HG02884 (cell line): ENCODE data around the gene TXNRD2.

Source experiments
- ATAC-seq: cut with Tn5 transposase; IDR thresholded peaks from one replicate; pipeline ENCODE4 v1.9.1; 2021; ENCODE audit warnings: mild to moderate bottlenecking, moderate library complexity; ENCODE audit not compliant: unreplicated experiment

Gene TXNRD2

GRCh38 chr22:19980766-19981165, 39.1 kb upstream of the TXNRD2 start:
- ATAC-seq = no peak

- no peak for ATAC-seq
These were observed 38.3 kb upstream of the TXNRD2 start for GRCh38 chr22:19979712-19980493.

GRCh38 chr22:19978748-19979147, 37.1 kb upstream of the TXNRD2 start:
- ATAC-seq = no peak

GRCh38 chr22:19977296-19978243, 36.0 kb upstream of the TXNRD2 start:
- ATAC-seq = no peak

GRCh38 chr22:19976671-19977070, 35.1 kb upstream of the TXNRD2 start:
- no peak for ATAC-seq

- ATAC-seq = no peak
These were observed 34.1 kb upstream of the TXNRD2 start for GRCh38 chr22:19975707-19976035.

GRCh38 chr22:19974935-19975706, 33.5 kb upstream of the TXNRD2 start:
- no peak for ATAC-seq

GRCh38 chr22:19974268-19974861, 32.7 kb upstream of the TXNRD2 start:
- no peak for ATAC-seq

- no peak for ATAC-seq
These were observed 32.1 kb upstream of the TXNRD2 start for GRCh38 chr22:19973551-19974267.

GRCh38 chr22:19972652-19973550, 31.3 kb upstream of the TXNRD2 start:
- no peak for ATAC-seq

- no peak for ATAC-seq
These were observed 30.6 kb upstream of the TXNRD2 start for GRCh38 chr22:19972251-19972650.

GRCh38 chr22:19971276-19972124, 29.9 kb upstream of the TXNRD2 start:
- no peak for ATAC-seq

- no peak for ATAC-seq
These were observed 29.1 kb upstream of the TXNRD2 start for GRCh38 chr22:19970479-19971275.

- no peak for ATAC-seq
These were observed 28.4 kb upstream of the TXNRD2 start for GRCh38 chr22:19970031-19970478.

- no peak for ATAC-seq
These were observed 27.7 kb upstream of the TXNRD2 start for GRCh38 chr22:19969141-19969928.

GRCh38 chr22:19968450-19968891, 26.9 kb upstream of the TXNRD2 start:
- no peak for ATAC-seq
